H1 (cell line): ENCODE results near the gene KBTBD3.

Source experiments
- RAD21 ChIP-seq, 2 experiments: IDR thresholded peaks in 1 of 2; conservative IDR thresholded peaks in 1 of 2; 2 replicates each; pipeline ENCODE4 v1.6.1; 2011; ENCODE audit warnings: low read depth in 2 of 2, low read length in 2 of 2, improper control_type of control experiment in 1 of 2, inconsistent platforms in 1 of 2, mild to moderate bottlenecking in 1 of 2, moderate library complexity in 1 of 2
- TBP ChIP-seq: IDR thresholded peaks from 2 replicates; pipeline ENCODE4 v1.6.1; 2011; ENCODE audit warnings: low read depth, low read length, improper control_type of control experiment

DNA sequence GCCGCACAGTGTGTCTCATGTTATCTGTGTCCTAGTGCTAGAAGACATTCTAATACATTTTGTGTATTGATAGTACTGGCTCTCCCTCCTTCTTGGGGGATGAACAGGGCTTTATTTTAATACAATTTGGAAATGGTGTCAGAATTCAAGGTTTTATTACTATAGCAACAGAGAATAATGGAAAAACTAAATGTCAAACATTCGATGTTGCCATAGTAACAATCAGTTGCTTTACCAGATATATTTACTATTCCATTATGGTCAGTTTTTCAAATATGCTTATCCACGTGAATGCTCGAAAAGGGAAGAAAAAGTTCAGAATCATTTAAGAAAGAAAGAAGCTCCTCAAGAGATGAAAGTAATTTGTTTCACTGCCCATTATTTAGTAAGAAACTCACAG is 46.5 kb downstream of the KBTBD3 start:
- TF ChIP-seq RAD21 (IDR thresholded peaks at IDR 0.05 in 1 of 2, conservative IDR thresholded peaks at IDR 0.05 in 1 of 2; ENCODE audit: low read depth in 2 of 2, low read length in 2 of 2) (no peak), TBP (no peak)
